ENCODE measurements around the gene DNAH17.

GRCh38 chr17:78418326-78419026 is 158.7 kb downstream of the DNAH17 start:
- no peak for TF ChIP-seq CTCF (IDR thresholded peaks at IDR 0.05)
- TF ChIP-seq ZFX (IDR thresholded peaks at IDR 0.05; ENCODE audit: borderline replicate concordance), result no peak

All from 22Rv1 (cell line).